Activated T-cell treated with anti-CD3 and anti-CD28 coated beads, Interleukin-2, amount 50 U/mL, for 24 hours (primary cell): Measurements from ENCODE around the gene RASGRF2.
"Not testable (repeated sequence)": the region's sequence is repeated elsewhere in the genome, so short reads cannot be mapped to it uniquely, and the experiment has no call there.

ENCODE experiments used
- DNase-seq: peaks from one replicate; pipeline ENCODE4 v3.0.0-alpha.2; 2020
- H3K27ac Mint-ChIP-seq: 2 replicates; pipeline ENCODE4 v1.8.0; 2020; ENCODE audit warnings: mild to moderate bottlenecking, mixed read lengths
- H3K27me3 Mint-ChIP-seq: 2 replicates; pipeline ENCODE4 v1.8.0; 2020; ENCODE audit warnings: mixed read lengths
- H3K36me3 Mint-ChIP-seq: 2 replicates; pipeline ENCODE4 v1.8.0; 2020; ENCODE audit warnings: low read depth, mixed read lengths
- H3K4me1 Mint-ChIP-seq: 2 replicates; pipeline ENCODE4 v1.8.0; 2020; ENCODE audit warnings: low read depth, mixed read lengths
- H3K4me3 Mint-ChIP-seq: 2 replicates; pipeline ENCODE4 v1.8.0; 2020; ENCODE audit warnings: mild to moderate bottlenecking, moderate library complexity, mixed read lengths
- H3K9me3 Mint-ChIP-seq: 2 replicates; pipeline ENCODE4 v1.8.0; 2020; ENCODE audit warnings: mixed read lengths

RASGRF2 gene

DNA sequence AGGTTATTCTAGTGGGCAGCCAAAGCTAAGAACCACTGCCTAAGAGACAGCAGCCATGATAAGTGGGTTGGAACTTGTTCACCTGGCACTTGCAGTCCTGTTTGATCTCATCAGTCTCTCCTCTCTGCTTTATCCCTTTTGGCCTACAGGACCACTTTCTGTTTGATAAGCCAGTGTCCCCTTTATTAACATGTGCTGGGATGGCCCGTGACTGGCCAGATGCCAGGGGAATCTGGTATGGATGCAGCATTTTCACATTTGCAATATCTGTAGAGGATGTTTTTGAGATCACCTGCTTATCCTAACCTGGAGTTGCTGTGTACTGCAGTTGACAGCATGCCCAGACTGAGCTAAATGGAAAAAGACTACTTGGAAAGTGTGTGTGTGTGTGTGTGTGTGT lies 296.6 kb downstream of the RASGRF2 start:
- H3K4me3 Mint-ChIP-seq, result no peak overlapping the region
- peaks cover 3% of the 10 kb centered on the region for H3K4me1 Mint-ChIP-seq
- H3K27me3 Mint-ChIP-seq, result no peaks in the 10 kb centered on the region
- peaks cover 18% of the 10 kb centered on the region for H3K9me3 Mint-ChIP-seq
- DNase-seq, result no peak
- peaks cover 31% of the 10 kb centered on the region for H3K36me3 Mint-ChIP-seq
- no peak overlapping the region for H3K27ac Mint-ChIP-seq

DNA sequence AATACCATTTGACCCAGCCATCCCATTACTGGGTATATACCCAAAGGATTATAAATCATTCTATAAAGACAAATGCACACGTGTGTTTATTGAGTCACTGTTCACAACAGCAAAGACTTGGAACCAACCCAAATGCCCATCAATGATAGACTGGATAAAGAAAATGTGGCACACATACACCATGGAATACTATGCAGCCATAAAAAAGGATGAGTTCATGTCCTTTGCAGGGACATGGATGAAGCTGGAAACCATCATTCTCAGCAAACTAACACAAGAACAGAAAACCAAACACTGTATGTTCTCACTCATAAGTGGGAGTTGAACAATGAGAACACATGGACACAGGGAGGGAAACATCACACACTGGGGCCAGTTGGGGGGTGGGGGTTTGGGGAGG lies 302.6 kb downstream of the RASGRF2 start:
- DNase-seq, H3K27ac Mint-ChIP-seq, H3K27me3 Mint-ChIP-seq, H3K4me1 Mint-ChIP-seq, H3K4me3 Mint-ChIP-seq: not testable (repeated sequence)
- H3K9me3 Mint-ChIP-seq, result peaks cover 31% of the 10 kb centered on the region
- H3K36me3 Mint-ChIP-seq, result peaks cover 54% of the 10 kb centered on the region

DNA sequence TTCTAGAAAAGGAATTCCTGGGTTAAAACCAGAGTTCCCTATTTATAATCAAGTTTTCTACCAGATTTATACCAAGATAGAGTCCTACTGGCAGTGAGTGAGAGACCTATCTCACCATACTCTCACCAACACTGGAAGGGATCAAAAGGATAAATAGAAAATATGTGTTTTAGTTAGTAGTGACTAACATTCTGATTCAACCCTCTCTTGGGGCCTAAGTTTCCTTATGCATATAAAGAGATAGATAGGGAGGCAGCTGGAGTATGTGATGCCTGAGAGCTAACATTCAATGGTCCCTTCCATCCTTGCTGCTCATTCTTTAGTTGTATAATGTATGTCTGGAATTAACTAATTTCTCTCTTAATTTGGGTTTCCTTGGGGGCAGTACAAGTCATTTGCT lies 304.9 kb downstream of the RASGRF2 start:
- peaks cover 8% of the 10 kb centered on the region for H3K4me1 Mint-ChIP-seq
- H3K36me3 Mint-ChIP-seq, result peaks cover 43% of the 10 kb centered on the region
- H3K27ac Mint-ChIP-seq, result no peak overlapping the region
- no peaks in the 10 kb centered on the region for H3K27me3 Mint-ChIP-seq
- no peak for DNase-seq
- no peak overlapping the region for H3K4me3 Mint-ChIP-seq
- H3K9me3 Mint-ChIP-seq, result peaks cover 26% of the 10 kb centered on the region

DNA sequence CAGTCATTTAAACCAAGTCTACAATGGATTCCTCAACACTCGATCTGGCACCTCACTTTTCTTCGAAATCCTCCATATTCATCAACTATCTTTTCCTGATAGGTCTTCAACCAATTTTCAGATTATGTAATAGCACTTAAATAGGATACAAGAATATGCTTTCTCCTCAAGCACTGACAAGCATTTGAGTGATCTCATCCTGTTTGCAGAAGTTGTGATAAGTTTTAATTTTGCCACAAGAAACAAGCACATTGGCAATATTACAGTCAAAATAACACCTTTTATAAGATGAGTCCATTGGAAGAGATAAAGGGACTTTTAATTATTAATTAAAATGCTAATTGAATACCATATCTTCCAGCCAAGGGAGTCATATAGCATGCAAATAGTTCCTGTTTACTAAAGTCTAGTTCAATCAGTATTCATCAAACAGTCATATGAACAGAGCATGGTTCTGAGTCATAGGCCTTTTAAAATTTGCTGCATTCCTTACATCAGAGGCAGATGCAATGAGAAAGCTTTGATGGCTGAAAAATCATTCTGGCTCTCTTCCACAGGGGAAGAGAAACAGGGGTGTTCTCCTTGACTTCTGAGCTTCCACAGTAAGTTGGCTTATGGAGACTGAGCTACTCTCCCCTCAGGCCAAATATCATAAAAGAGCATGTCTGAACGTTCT lies 308.5 kb downstream of the RASGRF2 start:
- no peak for DNase-seq
- Mint-ChIP-seq H3K4me1 (peaks cover 13% of the 10 kb centered on the region), H3K27ac (no peak overlapping the region), H3K9me3 (peaks cover 18% of the 10 kb centered on the region), H3K36me3 (peaks cover 43% of the 10 kb centered on the region), H3K27me3 (no peaks in the 10 kb centered on the region), H3K4me3 (no peak overlapping the region)

DNA sequence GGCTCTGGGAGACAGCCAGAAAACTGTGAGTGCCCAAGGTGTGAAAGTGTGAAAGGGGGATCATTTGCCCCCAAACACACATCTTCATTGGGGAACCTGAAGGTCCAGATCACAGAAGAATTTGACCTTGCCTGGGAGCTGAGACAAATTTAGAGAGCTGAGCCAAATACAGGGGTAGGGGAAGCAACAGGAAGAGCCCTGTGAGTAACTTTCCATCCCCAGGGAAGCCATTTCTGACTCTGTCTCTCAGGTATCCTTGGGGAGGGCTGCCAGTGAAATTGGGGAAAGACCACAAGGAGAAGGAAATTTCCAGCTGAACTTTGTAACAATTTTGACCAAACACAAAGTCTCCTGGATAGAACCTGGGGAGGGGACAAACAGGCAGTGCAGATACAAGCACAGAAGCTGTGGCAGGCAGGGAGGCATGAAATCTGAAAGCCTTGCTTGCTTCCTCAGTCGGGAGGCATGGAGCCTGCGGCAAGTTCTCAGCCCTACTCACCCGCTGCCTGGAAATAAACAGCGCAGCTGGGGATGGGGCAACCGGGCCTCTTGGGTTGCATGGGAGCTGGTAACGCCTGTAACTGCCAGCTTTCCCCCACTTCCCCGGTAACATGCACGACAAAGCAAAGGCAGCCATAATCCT lies 309.7 kb downstream of the RASGRF2 start:
- no peaks in the 10 kb centered on the region for H3K27me3 Mint-ChIP-seq
- peaks cover 24% of the 10 kb centered on the region for H3K9me3 Mint-ChIP-seq
- no peak overlapping the region for H3K4me3 Mint-ChIP-seq
- H3K36me3 Mint-ChIP-seq, result peaks cover 48% of the 10 kb centered on the region
- no peak for DNase-seq
- peaks cover 15% of the 10 kb centered on the region for H3K4me1 Mint-ChIP-seq
- no peak overlapping the region for H3K27ac Mint-ChIP-seq

DNA sequence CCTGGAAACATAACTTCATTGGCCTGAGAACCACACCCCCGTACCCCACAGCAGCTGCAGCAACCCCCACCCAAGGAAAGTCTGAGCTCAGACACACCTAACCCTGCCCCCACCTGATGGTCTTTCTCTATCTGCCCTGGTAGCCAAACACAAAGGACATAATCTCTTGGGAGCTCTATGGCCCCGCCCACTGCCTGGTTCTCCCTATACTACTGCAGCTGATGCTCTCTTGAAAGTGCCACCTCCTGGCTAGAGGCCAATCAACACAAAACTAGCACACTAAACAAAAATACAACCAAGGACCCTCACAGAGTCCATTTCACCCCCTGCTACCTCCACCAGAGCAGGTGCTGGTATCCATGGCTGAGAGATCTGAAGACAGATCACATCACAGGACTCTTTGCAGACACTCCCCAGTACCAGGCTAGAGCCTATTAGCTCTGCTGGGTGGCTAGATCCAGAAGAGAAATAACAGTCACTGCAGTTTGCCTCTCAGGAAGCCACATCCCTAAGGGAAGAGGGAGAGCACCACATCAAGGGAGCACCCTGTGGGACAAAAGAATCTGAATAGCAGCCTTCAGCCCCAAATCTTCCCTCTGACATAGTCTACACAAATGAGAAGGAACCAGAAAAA lies 310.3 kb downstream of the RASGRF2 start:
- not testable (repeated sequence) for H3K27ac Mint-ChIP-seq, DNase-seq, H3K4me3 Mint-ChIP-seq, H3K27me3 Mint-ChIP-seq
- Mint-ChIP-seq H3K9me3 (peaks cover 30% of the 10 kb centered on the region), H3K4me1 (peaks cover 15% of the 10 kb centered on the region), H3K36me3 (peaks cover 53% of the 10 kb centered on the region)
